Peyer's patch (tissue), 4 donors: ENCODE measurements around the gene PPP6R3.

Experiments used
- CTCF ChIP-seq, 6 experiments: fragments of 450-650 bp in 4 of 6; fragments of 200-600 bp in 2 of 6; sonication (generic) in 1 of 6; IDR thresholded peaks; one replicate each; pipeline ENCODE4 v1.5.1; 2017 to 2019; ENCODE audit warnings: antibody characterized with exemption in 6 of 6, mild to moderate bottlenecking in 3 of 6, moderate library complexity in 1 of 6
- POLR2A ChIP-seq, 2 donors: fragments of 450-650 bp; IDR thresholded peaks; one replicate each; pipeline ENCODE4 v1.5.1; 2017; ENCODE audit warnings: antibody characterized with exemption in 2 of 2, mild to moderate bottlenecking in 2 of 2, moderate library complexity in 2 of 2

DNA sequence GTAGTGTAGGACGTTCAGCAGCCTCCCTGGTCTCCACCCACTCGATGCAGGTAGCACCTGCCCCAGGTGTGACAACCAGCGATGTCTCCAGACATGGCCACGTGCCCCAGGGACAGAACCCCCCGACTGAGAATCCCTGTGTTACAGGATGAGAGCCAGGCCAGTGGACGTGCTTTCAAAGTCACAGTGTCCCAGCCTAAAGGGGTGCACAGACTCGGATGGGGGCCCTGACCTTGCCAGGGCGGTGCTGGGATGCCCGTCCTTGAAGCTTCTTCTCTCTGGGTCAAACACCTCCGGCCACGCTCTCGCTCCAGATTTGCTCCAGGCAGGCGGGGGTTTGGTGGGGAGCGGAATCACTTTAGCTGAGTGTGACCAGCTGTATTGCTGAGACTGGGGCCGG is 200.5 kb downstream of the PPP6R3 start:
- TF ChIP-seq POLR2A (IDR thresholded peaks at IDR 0.05) (no peak), CTCF (IDR thresholded peaks at IDR 0.05) (no peak)
